HTERT RPE-1 (cell line): Measurements from ENCODE around the gene PEAK1.

Source experiments
- in situ Hi-C: fragments of 300-500 bp; cut with MboI; formaldehyde crosslinking; loops from 4 replicates; pipeline ENCODE4 v1.14.3; 2020; ENCODE audit warnings: low sequenced_read_pairs

Gene PEAK1

GRCh38 chr15:77098572-77098971, 321.3 kb downstream of the PEAK1 start:
- in situ Hi-C loops = no loop called here

- in situ Hi-C loops = no loop called here
Observed at GRCh38 chr15:77097921-77098320, 322.0 kb downstream of the PEAK1 start.

DNA sequence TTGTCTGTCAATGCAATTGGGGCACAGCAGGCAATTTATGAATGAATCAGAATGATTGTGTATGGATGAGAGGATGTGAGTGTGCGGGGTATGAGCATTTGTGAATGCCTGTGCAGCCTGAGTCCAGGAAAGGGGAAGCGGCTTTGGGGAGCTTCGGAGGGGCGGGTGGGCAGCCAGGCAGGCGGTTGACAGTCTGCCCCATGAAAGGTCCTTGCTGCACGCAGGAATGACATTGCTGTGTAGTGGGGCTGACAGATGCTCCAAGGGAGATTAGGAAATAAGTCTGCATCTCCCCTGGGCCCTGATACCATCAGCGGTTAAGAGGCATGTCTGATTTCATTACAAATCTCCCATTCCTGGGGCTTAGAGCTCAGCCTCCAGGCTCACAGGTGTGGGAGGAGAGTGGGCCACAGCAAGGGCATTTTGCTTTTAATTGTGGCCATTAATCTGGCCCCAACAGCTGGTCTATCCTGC, 322.6 kb downstream of the PEAK1 start:
- in situ Hi-C loops = no loop called here

GRCh38 chr15:77096541-77096940, 323.4 kb downstream of the PEAK1 start:
- in situ Hi-C loops = no loop called here

DNA sequence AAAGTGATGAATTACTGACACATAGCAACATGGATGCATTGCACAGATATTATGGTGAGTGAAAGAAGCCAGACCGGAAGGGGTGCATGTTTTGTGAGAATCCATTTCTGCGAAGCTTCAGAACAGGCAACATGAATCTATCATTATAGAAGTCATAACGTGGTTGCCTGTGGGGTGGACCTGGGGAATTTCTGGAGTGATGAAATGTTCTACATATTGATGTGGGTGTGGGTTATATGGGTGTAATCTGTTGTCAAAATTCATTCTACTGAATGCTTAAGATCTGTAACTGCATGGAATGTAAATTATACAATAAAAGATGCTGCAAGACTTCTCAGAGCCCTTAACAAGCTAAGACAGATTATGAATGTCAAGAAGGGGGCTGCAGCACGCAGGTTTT, 323.8 kb downstream of the PEAK1 start:
- in situ Hi-C loops = no loop called here

- in situ Hi-C loops = no loop called here
Observed at GRCh38 chr15:77094397-77095030, 325.4 kb downstream of the PEAK1 start.

DNA sequence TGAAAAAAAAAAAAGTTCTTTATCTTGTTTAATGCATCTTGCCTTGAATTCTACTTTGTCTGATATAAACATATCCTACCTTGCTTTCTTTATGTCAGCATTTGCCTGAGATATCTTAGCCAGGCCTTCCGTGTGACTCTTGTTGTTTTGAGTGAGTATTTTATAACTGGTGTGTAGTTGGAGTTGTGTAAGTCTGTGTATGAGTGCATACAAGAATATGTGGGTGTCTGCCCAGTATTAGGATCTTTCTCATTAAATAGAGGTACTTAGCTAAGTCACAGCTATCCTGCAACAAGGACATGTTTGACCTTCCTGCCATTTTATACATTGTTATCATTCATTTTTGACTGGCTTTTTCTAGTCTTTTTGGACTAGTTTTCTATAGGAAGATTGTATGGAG, 326.5 kb downstream of the PEAK1 start:
- in situ Hi-C loops = no loop called here

GRCh38 chr15:77091097-77091496, 328.8 kb downstream of the PEAK1 start:
- in situ Hi-C loops = no loop called here

- in situ Hi-C loops = no loop called here
Observed at GRCh38 chr15:77087213-77087612, 332.7 kb downstream of the PEAK1 start.

DNA sequence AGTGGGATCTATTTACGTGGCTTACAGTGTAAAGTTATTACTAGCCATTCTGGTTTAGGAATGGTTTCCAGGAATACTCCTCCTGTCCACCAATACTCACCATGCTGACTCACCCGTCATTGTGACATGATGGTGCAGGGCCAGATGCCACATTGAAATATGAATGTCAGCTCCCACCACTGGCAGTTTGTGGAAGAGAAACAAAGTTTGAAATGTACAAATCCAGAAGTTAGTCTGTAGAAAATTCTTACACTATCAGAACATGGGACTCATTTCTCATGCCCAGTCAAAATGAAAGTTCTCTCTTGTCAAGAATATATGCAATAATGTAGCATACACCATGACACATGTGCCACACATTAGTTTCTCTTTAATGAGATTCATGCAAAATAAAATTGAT, 334.6 kb downstream of the PEAK1 start:
- in situ Hi-C loops = no loop called here

- in situ Hi-C loops = no loop called here
Observed at GRCh38 chr15:77084436-77084835, 335.5 kb downstream of the PEAK1 start.

DNA sequence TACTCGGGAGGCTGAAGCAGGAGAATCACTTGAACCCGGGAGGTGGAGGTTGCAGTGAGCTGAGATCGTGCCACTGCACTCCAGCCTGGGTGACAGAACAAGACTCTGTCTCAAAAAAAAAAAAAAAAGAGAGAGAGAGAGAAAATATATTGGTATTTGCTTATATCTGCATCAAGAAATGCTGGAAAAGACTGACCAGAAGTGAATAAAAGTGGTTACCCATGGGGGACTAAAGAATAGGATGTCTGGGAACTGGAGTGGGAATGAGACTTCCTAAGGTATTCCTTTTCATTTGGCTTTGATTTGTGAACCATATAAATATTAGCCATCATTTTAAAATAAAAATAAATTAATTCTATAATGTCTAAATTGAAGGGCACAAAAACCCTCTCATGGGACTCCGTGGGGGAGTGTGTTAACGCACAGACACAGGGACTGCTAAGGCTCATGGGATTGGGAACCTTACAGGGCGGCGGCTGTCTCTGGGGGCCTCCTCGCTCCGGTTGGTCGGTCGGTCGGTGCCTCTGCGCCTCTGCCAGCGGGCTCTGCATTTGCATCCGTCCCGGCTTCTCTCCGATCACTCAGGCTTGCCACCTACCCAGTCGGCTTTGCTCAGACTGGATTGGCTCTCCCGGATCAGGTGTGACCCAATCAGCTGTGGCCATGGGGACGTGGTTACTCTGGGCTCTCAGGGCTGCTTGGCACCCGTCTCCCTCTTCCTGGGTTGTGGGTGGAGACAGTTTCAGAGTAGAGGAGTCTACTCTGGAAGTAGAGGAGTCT, 336.3 kb downstream of the PEAK1 start:
- in situ Hi-C loops = no loop called here

GRCh38 chr15:77081971-77082370, 337.9 kb downstream of the PEAK1 start:
- in situ Hi-C loops = no loop called here

GRCh38 chr15:77076323-77076915, 343.5 kb downstream of the PEAK1 start:
- in situ Hi-C loops = no loop called here

- in situ Hi-C loops = no loop called here
Observed at GRCh38 chr15:77075528-77075927, 344.4 kb downstream of the PEAK1 start.

DNA sequence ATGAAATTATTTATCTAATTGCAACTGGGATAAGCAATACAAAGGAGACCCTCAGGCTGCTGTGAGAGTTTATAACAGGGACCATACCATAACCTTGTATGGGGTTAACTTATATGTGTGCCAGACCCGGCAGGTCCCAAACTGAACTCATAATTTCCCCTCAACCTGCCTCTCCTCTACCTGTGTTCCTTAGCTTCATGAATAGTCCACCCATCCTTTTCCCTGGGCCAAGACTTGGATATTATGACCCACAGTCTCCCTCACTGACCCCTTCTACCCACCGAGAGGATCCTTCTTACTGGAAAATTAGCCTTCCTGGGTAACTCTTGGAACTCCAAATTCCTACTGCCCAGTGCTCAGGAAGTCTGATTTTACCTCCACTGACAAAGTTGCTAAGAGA, 345.6 kb downstream of the PEAK1 start:
- in situ Hi-C loops = no loop called here

GRCh38 chr15:77071305-77072223, 348.3 kb downstream of the PEAK1 start:
- in situ Hi-C loops = no loop called here

- in situ Hi-C loops = no loop called here
Observed at GRCh38 chr15:77070495-77071304, 349.2 kb downstream of the PEAK1 start, which contains the start of gene TSPAN3. TSPAN3 (minus strand) TSS chr15:77071109; CDS start chr15:77070954, 155 bp downstream.

GRCh38 chr15:77070180-77070494, 349.8 kb downstream of the PEAK1 start:
- in situ Hi-C loops = no loop called here

DNA sequence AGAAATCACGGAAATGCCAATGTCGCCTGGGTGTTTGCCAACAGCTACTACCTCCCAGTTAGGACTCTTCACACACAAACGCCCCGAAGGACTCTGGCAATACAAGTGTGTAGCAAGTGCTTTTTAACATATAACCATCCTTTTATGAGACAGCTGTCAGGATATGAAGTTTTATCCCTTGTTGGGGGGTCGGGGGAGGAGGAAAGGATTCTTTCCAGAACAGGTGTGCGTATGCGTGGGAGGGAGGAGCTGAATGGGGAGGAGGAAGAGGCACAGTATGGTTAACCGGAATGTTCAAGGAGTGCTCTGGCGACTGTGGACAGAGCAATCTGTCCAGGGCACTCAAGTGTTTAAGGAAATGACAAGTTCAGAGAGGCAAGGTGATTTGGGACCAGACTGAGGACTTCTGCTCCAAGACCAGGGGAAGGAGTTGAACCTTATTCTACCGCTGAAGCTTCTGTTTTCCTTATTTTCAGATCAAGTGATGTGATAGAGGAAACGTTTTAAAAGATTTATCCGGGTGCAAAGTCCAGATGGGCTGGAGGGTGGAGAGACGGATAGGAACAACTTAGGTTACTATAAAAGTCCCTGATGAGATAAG, 350.3 kb downstream of the PEAK1 start:
- in situ Hi-C loops = no loop called here
